HepG2 (cell line): Measurements from ENCODE around the gene AMZ2. TPM values are rescaled to one million over a fixed set of nuclear protein-coding genes. Genes with fewer than 3 reads are reported as not detected.
A peak's percentile ranks its signal among the peaks of the same experiment; 100 is the strongest.

Experiments used
- FOXP1 ChIP-seq, 2 experiments: fragments of 450-650 bp in 1 of 2; IDR thresholded peaks; 2 replicates each; pipeline ENCODE4 v1.6.1; 2017 to 2018; ENCODE audit warnings: antibody characterized with exemption in 1 of 2
- GTF3A ChIP-seq: sonication (generic); formaldehyde crosslinking; conservative IDR thresholded peaks from 2 replicates; pipeline ENCODE4 v1.4.0; 2020; ENCODE audit warnings: mild to moderate bottlenecking, missing genetic modification reagents
- LCORL ChIP-seq, 2 experiments: fragments of 450-650 bp in 1 of 2; sonication (generic) in 1 of 2; formaldehyde crosslinking in 1 of 2; IDR thresholded peaks; 2 replicates each; pipeline versions ENCODE4 v1.5.0 to v1.6.1; 2017 to 2020; ENCODE audit warnings: antibody characterized with exemption in 1 of 2, missing genetic modification reagents in 1 of 2
- MAFK ChIP-seq, 2 experiments: IDR thresholded peaks in 1 of 2; conservative IDR thresholded peaks in 1 of 2; 2 replicates each; pipeline ENCODE4 v1.6.1; 2011; ENCODE audit warnings: improper control_type of control experiment in 2 of 2, low read length in 2 of 2
- NCOA5 ChIP-seq: sonication (generic); formaldehyde crosslinking; IDR thresholded peaks from 2 replicates; pipeline ENCODE4 v1.4.0; 2020; ENCODE audit warnings: missing genetic modification reagents
- ZNF326 ChIP-seq: sonication (generic); formaldehyde crosslinking; IDR thresholded peaks from 2 replicates; pipeline ENCODE4 v1.4.0; 2020; ENCODE audit warnings: missing genetic modification reagents, borderline replicate concordance
- ZNF350 ChIP-seq: sonication (generic); formaldehyde crosslinking; IDR thresholded peaks from 2 replicates; pipeline ENCODE4 v1.4.0; 2020; ENCODE audit warnings: mild to moderate bottlenecking, low read depth, missing genetic modification reagents, borderline replicate concordance
- ZNF670 ChIP-seq: sonication (generic); formaldehyde crosslinking; IDR thresholded peaks from 2 replicates; pipeline ENCODE4 v1.8.0; 2022; ENCODE audit warnings: mild to moderate bottlenecking, missing genetic modification reagents, borderline replicate concordance
- polyA plus RNA-seq, 8 experiments: library from polyadenylated mRNA; depleted of rRNA in 3 of 8; stranded (reverse) in 7 of 8; unstranded in 1 of 8; fragments of >200 nt; fragmentation: Illumina TruSeq in 4 of 8; extraction: Trizol in 4 of 8; gene quantifications; 2 replicates each; pipeline versions ENCODE4 v1.2.1 to v1.2.3, GENCODE V29; 2011 to 2016; ENCODE audit warnings: low read depth in 4 of 8, missing spikeins in 1 of 8, mixed read lengths in 1 of 8; ENCODE audit not compliant: insufficient read depth in 1 of 8
- total RNA-seq, 5 experiments: library from RNA; depleted of rRNA; stranded (reverse); fragments of >200 nt; fragmentation: Illumina TruSeq; extraction: Trizol; gene quantifications; 2 replicates each; pipeline ENCODE4 v1.2.3, GENCODE V29; 2016; ENCODE audit warnings: low read depth in 1 of 5
- TF ChIP-seq, protein P1 (sequence below): sonication (generic); formaldehyde crosslinking; IDR thresholded peaks from one replicate; pipeline ENCODE4 v1.5.1; 2020; ENCODE audit warnings: mild to moderate bottlenecking, missing genetic modification reagents; ENCODE audit errors: not compliant biosample characterization
- TF ChIP-seq, protein P2 (sequence below): sonication (generic); formaldehyde crosslinking; IDR thresholded peaks from 2 replicates; pipeline ENCODE4 v1.4.0; 2020; ENCODE audit warnings: missing genetic modification reagents
- TF ChIP-seq, protein P3 (sequence below): sonication (generic); formaldehyde crosslinking; IDR thresholded peaks from 2 replicates; pipeline ENCODE4 v1.5.0; 2020; ENCODE audit warnings: mild to moderate bottlenecking, missing genetic modification reagents, moderate library complexity
- TF ChIP-seq, protein P4 (sequence below): IDR thresholded peaks from 2 replicates; pipeline ENCODE4 v1.6.1; 2016; ENCODE audit warnings: missing biosample characterization, missing genetic modification reagents, low read depth

AMZ2 gene
- total and polyA plus RNA-seq, 2 of the 13 experiments (the other 11 are each of a cell fraction or from before 2014, with no cell fraction given), result 86.9 to 90.2 TPM

DNA sequence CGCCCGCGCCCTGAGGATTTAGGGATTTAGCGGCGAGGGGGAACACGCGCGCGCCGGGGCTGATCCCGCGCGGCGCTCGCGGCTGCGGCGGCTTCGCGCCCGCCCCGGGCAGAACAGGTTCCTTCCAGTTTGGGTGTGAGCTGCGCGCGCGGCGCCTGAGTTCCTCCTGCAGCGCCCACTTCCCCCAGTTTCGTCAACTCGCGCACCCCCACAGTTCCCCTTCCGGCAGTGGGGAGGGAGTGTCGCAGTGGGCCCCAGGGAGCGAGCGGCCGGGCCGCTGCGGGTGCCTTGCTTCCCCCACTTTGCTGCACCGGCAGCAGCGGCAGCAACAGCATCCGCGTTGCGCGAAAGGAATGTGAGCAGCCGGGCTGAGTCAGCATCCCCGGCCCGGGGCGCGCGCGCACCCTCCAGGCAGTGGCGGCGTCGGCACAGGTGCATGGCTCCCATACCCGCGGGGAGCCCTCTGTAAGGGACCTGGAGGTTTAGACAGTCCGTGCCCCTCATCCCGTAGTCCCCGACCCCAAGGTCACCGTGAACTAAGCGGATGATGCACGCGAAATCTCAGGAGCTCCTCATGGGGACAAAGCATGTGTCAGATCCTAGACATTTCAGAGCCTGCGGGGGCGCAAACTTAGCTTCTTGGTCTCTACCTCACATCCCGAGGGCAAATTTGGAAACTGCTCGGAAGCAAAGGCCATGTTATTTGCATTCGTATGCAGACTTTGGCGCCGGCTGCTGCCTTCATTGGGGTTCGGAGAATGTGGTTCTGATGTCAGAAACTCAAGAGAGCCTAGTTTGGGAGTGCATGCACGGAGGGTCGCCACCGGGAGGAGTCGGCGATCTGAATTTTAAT, 44.2 kb downstream of the AMZ2 start (continued):
- TF ChIP-seq, protein P1, sequence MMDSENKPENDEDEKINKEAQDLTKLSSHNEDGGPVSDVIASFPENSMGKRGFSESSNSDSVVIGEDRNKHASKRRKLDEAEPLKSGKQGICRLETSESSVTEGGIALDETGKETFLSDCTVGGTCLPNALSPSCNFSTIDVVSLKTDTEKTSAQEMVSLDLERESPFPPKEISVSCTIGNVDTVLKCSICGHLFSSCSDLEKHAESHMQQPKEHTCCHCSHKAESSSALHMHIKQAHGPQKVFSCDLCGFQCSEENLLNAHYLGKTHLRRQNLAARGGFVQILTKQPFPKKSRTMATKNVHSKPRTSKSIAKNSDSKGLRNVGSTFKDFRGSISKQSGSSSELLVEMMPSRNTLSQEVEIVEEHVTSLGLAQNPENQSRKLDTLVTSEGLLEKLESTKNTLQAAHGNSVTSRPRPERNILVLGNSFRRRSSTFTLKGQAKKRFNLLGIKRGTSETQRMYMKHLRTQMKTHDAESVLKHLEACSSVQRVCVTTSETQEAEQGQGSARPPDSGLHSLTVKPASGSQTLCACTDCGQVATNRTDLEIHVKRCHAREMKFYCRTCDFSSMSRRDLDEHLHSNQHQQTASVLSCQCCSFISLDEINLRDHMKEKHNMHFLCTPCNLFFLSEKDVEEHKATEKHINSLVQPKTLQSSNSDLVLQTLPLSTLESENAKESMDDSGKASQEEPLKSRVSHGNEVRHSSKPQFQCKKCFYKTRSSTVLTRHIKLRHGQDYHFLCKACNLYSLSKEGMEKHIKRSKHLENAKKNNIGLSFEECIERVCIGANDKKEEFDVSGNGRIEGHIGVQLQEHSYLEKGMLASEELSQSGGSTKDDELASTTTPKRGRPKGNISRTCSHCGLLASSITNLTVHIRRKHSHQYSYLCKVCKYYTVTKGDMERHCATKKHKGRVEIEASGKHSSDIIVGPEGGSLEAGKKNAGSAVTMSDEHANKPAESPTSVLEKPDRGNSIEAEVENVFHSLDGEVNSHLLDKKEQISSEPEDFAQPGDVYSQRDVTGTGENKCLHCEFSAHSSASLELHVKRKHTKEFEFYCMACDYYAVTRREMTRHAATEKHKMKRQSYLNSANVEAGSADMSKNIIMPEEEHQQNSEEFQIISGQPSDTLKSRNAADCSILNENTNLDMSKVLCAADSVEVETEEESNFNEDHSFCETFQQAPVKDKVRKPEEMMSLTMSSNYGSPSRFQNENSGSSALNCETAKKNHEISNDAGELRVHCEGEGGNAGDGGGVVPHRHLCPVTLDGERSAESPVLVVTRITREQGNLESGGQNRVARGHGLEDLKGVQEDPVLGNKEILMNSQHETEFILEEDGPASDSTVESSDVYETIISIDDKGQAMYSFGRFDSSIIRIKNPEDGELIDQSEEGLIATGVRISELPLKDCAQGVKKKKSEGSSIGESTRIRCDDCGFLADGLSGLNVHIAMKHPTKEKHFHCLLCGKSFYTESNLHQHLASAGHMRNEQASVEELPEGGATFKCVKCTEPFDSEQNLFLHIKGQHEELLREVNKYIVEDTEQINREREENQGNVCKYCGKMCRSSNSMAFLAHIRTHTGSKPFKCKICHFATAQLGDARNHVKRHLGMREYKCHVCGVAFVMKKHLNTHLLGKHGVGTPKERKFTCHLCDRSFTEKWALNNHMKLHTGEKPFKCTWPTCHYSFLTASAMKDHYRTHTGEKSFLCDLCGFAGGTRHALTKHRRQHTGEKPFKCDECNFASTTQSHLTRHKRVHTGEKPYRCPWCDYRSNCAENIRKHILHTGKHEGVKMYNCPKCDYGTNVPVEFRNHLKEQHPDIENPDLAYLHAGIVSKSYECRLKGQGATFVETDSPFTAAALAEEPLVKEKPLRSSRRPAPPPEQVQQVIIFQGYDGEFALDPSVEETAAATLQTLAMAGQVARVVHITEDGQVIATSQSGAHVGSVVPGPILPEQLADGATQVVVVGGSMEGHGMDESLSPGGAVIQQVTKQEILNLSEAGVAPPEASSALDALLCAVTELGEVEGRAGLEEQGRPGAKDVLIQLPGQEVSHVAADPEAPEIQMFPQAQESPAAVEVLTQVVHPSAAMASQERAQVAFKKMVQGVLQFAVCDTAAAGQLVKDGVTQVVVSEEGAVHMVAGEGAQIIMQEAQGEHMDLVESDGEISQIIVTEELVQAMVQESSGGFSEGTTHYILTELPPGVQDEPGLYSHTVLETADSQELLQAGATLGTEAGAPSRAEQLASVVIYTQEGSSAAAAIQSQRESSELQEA (CRISPR knock-in tag), result no peak
- TF ChIP-seq ZNF326 (CRISPR knock-in tag), result no peak
- TF ChIP-seq NCOA5 (CRISPR knock-in tag), result no peak
- TF ChIP-seq, protein P2, sequence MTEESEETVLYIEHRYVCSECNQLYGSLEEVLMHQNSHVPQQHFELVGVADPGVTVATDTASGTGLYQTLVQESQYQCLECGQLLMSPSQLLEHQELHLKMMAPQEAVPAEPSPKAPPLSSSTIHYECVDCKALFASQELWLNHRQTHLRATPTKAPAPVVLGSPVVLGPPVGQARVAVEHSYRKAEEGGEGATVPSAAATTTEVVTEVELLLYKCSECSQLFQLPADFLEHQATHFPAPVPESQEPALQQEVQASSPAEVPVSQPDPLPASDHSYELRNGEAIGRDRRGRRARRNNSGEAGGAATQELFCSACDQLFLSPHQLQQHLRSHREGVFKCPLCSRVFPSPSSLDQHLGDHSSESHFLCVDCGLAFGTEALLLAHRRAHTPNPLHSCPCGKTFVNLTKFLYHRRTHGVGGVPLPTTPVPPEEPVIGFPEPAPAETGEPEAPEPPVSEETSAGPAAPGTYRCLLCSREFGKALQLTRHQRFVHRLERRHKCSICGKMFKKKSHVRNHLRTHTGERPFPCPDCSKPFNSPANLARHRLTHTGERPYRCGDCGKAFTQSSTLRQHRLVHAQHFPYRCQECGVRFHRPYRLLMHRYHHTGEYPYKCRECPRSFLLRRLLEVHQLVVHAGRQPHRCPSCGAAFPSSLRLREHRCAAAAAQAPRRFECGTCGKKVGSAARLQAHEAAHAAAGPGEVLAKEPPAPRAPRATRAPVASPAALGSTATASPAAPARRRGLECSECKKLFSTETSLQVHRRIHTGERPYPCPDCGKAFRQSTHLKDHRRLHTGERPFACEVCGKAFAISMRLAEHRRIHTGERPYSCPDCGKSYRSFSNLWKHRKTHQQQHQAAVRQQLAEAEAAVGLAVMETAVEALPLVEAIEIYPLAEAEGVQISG (CRISPR knock-in tag), result no peak; the same call in none of the 2 replicates
- TF ChIP-seq FOXP1 (IDR thresholded peaks at IDR 0.05), result no peak
- TF ChIP-seq FOXP1 (CRISPR knock-in tag; IDR thresholded peaks at IDR 0.05), result 0 out of 2 replicates have a peak, but pooled peaks have one; percentile 26
- TF ChIP-seq ZNF350, result peak; percentile 59
- peak; percentile 87; the same call in 1 of the 2 replicates for TF ChIP-seq GTF3A (CRISPR knock-in tag)
- TF ChIP-seq, protein P3, sequence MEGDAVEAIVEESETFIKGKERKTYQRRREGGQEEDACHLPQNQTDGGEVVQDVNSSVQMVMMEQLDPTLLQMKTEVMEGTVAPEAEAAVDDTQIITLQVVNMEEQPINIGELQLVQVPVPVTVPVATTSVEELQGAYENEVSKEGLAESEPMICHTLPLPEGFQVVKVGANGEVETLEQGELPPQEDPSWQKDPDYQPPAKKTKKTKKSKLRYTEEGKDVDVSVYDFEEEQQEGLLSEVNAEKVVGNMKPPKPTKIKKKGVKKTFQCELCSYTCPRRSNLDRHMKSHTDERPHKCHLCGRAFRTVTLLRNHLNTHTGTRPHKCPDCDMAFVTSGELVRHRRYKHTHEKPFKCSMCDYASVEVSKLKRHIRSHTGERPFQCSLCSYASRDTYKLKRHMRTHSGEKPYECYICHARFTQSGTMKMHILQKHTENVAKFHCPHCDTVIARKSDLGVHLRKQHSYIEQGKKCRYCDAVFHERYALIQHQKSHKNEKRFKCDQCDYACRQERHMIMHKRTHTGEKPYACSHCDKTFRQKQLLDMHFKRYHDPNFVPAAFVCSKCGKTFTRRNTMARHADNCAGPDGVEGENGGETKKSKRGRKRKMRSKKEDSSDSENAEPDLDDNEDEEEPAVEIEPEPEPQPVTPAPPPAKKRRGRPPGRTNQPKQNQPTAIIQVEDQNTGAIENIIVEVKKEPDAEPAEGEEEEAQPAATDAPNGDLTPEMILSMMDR (CRISPR knock-in tag), result peak; percentile 49
- peak; percentile 73; the same call in 1 of the 2 replicates for TF ChIP-seq ZNF670 (CRISPR knock-in tag)
- TF ChIP-seq, protein P4, sequence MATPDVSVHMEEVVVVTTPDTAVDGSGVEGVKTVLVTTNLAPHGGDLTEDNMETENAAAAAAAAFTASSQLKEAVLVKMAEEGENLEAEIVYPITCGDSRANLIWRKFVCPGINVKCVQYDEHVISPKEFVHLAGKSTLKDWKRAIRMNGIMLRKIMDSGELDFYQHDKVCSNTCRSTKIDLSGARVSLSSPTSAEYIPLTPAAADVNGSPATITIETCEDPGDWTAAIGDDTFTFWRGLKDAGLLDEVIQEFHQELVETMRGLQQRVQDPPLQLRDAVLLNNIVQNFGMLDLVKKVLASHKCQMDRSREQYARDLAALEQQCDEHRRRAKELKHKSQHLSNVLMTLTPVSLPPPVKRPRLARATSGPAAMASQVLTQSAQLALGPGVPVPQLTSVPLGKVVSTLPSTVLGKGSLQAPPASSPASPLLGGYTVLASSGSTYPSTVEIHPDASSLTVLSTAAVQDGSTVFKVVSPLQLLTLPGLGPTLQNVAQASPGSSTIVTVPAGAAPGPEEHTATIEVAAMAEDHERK, result no peak
- TF ChIP-seq LCORL (IDR thresholded peaks at IDR 0.05), result no peak; the same call in 1 of the 2 replicates
- TF ChIP-seq LCORL (CRISPR knock-in tag; IDR thresholded peaks at IDR 0.05), result peak; percentile 83; the same call in 1 of the 2 replicates
- TF ChIP-seq MAFK (conservative IDR thresholded peaks at IDR 0.05 in 1 of 2, IDR thresholded peaks at IDR 0.05 in 1 of 2; ENCODE audit: low read length in 2 of 2), result peak; percentile 95 to 99
